Smooth muscle cell of the umbilical artery (primary cell): ENCODE results near the gene NFAT5. TPM values are rescaled to one million over a fixed set of nuclear protein-coding genes. Genes with fewer than 3 reads are reported as not detected.

ENCODE experiments used
- total RNA-seq: library from RNA; depleted of rRNA; stranded (reverse); fragments of >200 nt; gene quantifications from 2 replicates; pipeline ENCODE4 v1.2.3, GENCODE V29; 2014

The NFAT5 gene, protein sequence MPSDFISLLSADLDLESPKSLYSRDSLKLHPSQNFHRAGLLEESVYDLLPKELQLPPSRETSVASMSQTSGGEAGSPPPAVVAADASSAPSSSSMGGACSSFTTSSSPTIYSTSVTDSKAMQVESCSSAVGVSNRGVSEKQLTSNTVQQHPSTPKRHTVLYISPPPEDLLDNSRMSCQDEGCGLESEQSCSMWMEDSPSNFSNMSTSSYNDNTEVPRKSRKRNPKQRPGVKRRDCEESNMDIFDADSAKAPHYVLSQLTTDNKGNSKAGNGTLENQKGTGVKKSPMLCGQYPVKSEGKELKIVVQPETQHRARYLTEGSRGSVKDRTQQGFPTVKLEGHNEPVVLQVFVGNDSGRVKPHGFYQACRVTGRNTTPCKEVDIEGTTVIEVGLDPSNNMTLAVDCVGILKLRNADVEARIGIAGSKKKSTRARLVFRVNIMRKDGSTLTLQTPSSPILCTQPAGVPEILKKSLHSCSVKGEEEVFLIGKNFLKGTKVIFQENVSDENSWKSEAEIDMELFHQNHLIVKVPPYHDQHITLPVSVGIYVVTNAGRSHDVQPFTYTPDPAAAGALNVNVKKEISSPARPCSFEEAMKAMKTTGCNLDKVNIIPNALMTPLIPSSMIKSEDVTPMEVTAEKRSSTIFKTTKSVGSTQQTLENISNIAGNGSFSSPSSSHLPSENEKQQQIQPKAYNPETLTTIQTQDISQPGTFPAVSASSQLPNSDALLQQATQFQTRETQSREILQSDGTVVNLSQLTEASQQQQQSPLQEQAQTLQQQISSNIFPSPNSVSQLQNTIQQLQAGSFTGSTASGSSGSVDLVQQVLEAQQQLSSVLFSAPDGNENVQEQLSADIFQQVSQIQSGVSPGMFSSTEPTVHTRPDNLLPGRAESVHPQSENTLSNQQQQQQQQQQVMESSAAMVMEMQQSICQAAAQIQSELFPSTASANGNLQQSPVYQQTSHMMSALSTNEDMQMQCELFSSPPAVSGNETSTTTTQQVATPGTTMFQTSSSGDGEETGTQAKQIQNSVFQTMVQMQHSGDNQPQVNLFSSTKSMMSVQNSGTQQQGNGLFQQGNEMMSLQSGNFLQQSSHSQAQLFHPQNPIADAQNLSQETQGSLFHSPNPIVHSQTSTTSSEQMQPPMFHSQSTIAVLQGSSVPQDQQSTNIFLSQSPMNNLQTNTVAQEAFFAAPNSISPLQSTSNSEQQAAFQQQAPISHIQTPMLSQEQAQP (N-terminal part only)
- 27.6 and 45.7 TPM in 2 replicates for total RNA-seq

DNA sequence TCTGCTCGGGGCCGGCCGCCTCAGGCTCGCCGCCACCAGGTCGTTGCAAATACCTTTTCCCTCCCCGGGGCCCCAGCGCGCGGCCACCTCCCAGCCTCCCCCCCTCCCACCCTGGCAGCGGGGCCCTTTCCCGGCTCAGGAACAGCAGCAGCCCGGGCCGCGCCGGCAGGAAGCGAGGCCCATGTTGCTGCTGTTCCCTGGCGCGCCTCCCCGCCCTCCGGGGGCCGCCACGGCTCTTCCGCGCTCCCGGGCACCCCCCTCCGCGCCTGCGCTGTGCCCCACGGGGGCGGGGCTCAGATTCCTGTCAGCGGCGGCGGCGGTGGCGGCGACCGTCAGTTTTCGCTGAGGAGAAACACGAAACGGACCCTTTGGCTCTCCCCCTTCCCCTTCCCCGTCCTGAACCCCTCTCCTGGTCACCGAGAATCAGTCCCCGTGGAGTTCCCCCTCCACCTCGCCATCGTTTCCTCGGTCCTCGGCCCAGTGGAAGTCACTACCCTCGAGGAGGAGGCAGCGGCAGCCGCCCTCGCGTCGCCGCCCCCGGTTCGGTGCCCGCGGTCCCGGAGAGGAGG, at the start of gene NFAT5:
TSS of gene NFAT5 (plus strand) at position 296 of the 569 bp plus-strand sequence. CDS start 336 bp downstream, outside the sequence.

DNA sequence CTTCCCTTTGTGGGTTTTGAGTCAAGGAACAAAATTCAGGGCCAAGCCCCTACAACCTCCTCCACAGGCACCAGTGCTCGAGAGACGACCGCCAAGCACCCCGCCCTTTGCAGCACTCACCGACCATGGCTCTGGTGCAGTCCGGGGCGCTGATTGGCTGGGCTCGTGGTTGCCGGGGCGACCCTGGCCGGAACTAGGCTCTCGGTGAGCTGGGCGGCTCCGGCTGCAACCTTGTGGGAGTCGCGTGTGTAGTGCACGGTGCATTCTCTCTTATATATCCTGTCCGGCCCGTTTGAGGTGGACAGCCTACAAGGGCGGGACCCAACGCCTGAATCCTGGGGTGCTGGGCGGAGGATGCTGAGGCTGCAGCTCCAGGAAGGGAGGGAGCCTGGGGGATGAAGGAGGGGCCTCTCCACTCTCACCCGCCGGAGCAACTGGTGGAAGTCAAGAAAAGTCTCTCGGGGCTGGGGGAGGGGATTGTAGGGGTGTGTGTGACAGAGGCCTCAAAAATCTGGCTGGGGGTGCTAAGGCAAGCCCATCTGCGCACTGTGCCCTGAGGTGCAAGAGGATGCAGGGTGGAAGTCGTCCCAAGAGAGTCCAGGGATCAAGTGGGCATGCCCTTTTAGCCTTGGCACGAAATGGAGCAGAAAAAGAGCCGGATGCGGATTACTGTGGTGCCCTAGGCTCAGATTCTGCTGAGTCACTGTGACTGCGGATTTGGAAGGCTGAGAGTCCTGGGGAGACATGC, 160.7 kb downstream of the NFAT5 start, which contains the start of gene NQO1:
TSS of gene NQO1 (minus strand) at position 248 of the 748 bp plus-strand sequence. CDS start at position 127, 121 bp downstream.

Other genes starting within 250 kb of the NFAT5 start
- 14.4 and 14.8 TPM in 2 replicates for gene PDF, start 235.4 kb upstream of the NFAT5 start, total RNA-seq
- gene COG8, start 226.4 kb upstream of the NFAT5 start, total RNA-seq, result 36.2 and 38.3 TPM in 2 replicates
- 18.7 and 26.0 TPM in 2 replicates for gene NIP7, start 226.2 kb upstream of the NFAT5 start, total RNA-seq
- gene TMED6, start 214.2 kb upstream of the NFAT5 start, total RNA-seq, result 0.30 TPM in 1 of 2 replicates, not detected in the other
- 7.1 and 14.7 TPM in 2 replicates for gene TERF2, start 180.0 kb upstream of the NFAT5 start, total RNA-seq
- 61.8 and 100 TPM in 2 replicates for gene CYB5B, start 141.3 kb upstream of the NFAT5 start, total RNA-seq
- 122 and 153 TPM in 2 replicates for gene NQO1, start 160.6 kb downstream of the NFAT5 start, total RNA-seq
- gene NOB1, start 189.0 kb downstream of the NFAT5 start, total RNA-seq, result 11.9 and 12.4 TPM in 2 replicates
- 11.0 and 24.2 TPM in 2 replicates for gene WWP2, start 196.4 kb downstream of the NFAT5 start, total RNA-seq